ENCODE results near the gene CRACR2B.

Gene CRACR2B

GRCh38 chr11:794766-795633 is 32.7 kb upstream of the CRACR2B start:
- Histone ChIP-seq H3K36me3 (ENCODE audit: control insufficient read depth, insufficient read depth, low read length) (peaks cover 27% of the 10 kb centered on the region), H3K27ac (ENCODE audit: insufficient read depth, low read length, poor library complexity, severe bottlenecking) (no peak overlapping the region), H3K4me1 (ENCODE audit: control insufficient read depth, insufficient read depth, low read length, poor library complexity, severe bottlenecking) (peaks cover 29% of the 10 kb centered on the region), H3K27me3 (replicated peaks; ENCODE audit: control insufficient read depth, insufficient read depth, low read length, poor library complexity, severe bottlenecking) (no peaks in the 10 kb centered on the region), H3K4me3 (ENCODE audit: insufficient read depth, low read depth, low read length, poor library complexity, severe bottlenecking) (peak overlapping the region; percentile 91), H3K9me3 (ENCODE audit: control insufficient read depth, low read length) (no peaks in the 10 kb centered on the region)
- DNase-seq, result no peak

- H3K9me3 ChIP-seq (ENCODE audit: control insufficient read depth, low read length), result no peaks in the 10 kb centered on the region
- H3K27ac ChIP-seq (ENCODE audit: insufficient read depth, low read length, poor library complexity, severe bottlenecking), result peak overlapping the region; percentile 98
- H3K36me3 ChIP-seq (ENCODE audit: control insufficient read depth, insufficient read depth, low read length), result peaks cover 31% of the 10 kb centered on the region
- H3K4me1 ChIP-seq (ENCODE audit: control insufficient read depth, insufficient read depth, low read length, poor library complexity, severe bottlenecking), result peaks cover 29% of the 10 kb centered on the region
- H3K4me3 ChIP-seq (ENCODE audit: insufficient read depth, low read depth, low read length, poor library complexity, severe bottlenecking), result peak overlapping the region; percentile 91
- H3K27me3 ChIP-seq (replicated peaks; ENCODE audit: control insufficient read depth, insufficient read depth, low read length, poor library complexity, severe bottlenecking), result no peaks in the 10 kb centered on the region
- DNase-seq, result peak; percentile 62 to 71 (median 71)
Observed at GRCh38 chr11:795634-796564, 31.8 kb upstream of the CRACR2B start.

GRCh38 chr11:796565-797295 is 31.0 kb upstream of the CRACR2B start:
- Histone ChIP-seq H3K27me3 (replicated peaks; ENCODE audit: control insufficient read depth, insufficient read depth, low read length, poor library complexity, severe bottlenecking) (no peaks in the 10 kb centered on the region), H3K4me3 (ENCODE audit: insufficient read depth, low read depth, low read length, poor library complexity, severe bottlenecking) (peak overlapping the region; percentile 91), H3K9me3 (ENCODE audit: control insufficient read depth, low read length) (no peaks in the 10 kb centered on the region), H3K27ac (ENCODE audit: insufficient read depth, low read length, poor library complexity, severe bottlenecking) (peak overlapping the region; percentile 98), H3K4me1 (ENCODE audit: control insufficient read depth, insufficient read depth, low read length, poor library complexity, severe bottlenecking) (peaks cover 29% of the 10 kb centered on the region), H3K36me3 (ENCODE audit: control insufficient read depth, insufficient read depth, low read length) (peaks cover 30% of the 10 kb centered on the region)
- no peak for DNase-seq

GRCh38 chr11:797296-798092 is 30.2 kb upstream of the CRACR2B start:
- H3K27ac ChIP-seq (ENCODE audit: insufficient read depth, low read length, poor library complexity, severe bottlenecking), result peak overlapping the region; percentile 98
- no peaks in the 10 kb centered on the region for H3K27me3 ChIP-seq (replicated peaks; ENCODE audit: control insufficient read depth, insufficient read depth, low read length, poor library complexity, severe bottlenecking)
- H3K9me3 ChIP-seq (ENCODE audit: control insufficient read depth, low read length), result no peaks in the 10 kb centered on the region
- DNase-seq, result peak; percentile 70 to 81 (median 74)
- H3K4me3 ChIP-seq (ENCODE audit: insufficient read depth, low read depth, low read length, poor library complexity, severe bottlenecking), result peak overlapping the region; percentile 91
- H3K4me1 ChIP-seq (ENCODE audit: control insufficient read depth, insufficient read depth, low read length, poor library complexity, severe bottlenecking), result peaks cover 29% of the 10 kb centered on the region
- H3K36me3 ChIP-seq (ENCODE audit: control insufficient read depth, insufficient read depth, low read length), result peaks cover 25% of the 10 kb centered on the region

- Histone ChIP-seq H3K4me3 (ENCODE audit: insufficient read depth, low read depth, low read length, poor library complexity, severe bottlenecking) (peak within 1 kb of the TSS; percentile 91), H3K27me3 (replicated peaks; ENCODE audit: control insufficient read depth, insufficient read depth, low read length, poor library complexity, severe bottlenecking) (no peaks in the 10 kb centered on the region), H3K4me1 (ENCODE audit: control insufficient read depth, insufficient read depth, low read length, poor library complexity, severe bottlenecking) (peaks cover 29% of the 10 kb centered on the region), H3K27ac (ENCODE audit: insufficient read depth, low read length, poor library complexity, severe bottlenecking) (peak within 1 kb of the TSS; percentile 98), H3K36me3 (ENCODE audit: control insufficient read depth, insufficient read depth, low read length) (peaks cover 22% of the 10 kb centered on the region), H3K9me3 (ENCODE audit: control insufficient read depth, low read length) (no peaks in the 10 kb centered on the region)
- peak; percentile 70 to 75 (median 71) for DNase-seq
Observed at GRCh38 chr11:798093-798713, 29.5 kb upstream of the CRACR2B start, which contains the start of gene SLC25A22. Gene SLC25A22 (minus strand): TSS chr11:798281. CDS start chr11:795006, 3,275 bp downstream.

GRCh38 chr11:799641-800316 is 27.9 kb upstream of the CRACR2B start:
- Histone ChIP-seq H3K4me1 (ENCODE audit: control insufficient read depth, insufficient read depth, low read length, poor library complexity, severe bottlenecking) (peaks cover 34% of the 10 kb centered on the region), H3K36me3 (ENCODE audit: control insufficient read depth, insufficient read depth, low read length) (peaks cover 13% of the 10 kb centered on the region), H3K4me3 (ENCODE audit: insufficient read depth, low read depth, low read length, poor library complexity, severe bottlenecking) (no peak overlapping the region), H3K27me3 (replicated peaks; ENCODE audit: control insufficient read depth, insufficient read depth, low read length, poor library complexity, severe bottlenecking) (no peaks in the 10 kb centered on the region), H3K27ac (ENCODE audit: insufficient read depth, low read length, poor library complexity, severe bottlenecking) (no peak overlapping the region), H3K9me3 (ENCODE audit: control insufficient read depth, low read length) (no peaks in the 10 kb centered on the region)
- no peak for DNase-seq

- Histone ChIP-seq H3K4me1 (ENCODE audit: control insufficient read depth, insufficient read depth, low read length, poor library complexity, severe bottlenecking) (peaks cover 33% of the 10 kb centered on the region), H3K9me3 (ENCODE audit: control insufficient read depth, low read length) (no peaks in the 10 kb centered on the region), H3K27me3 (replicated peaks; ENCODE audit: control insufficient read depth, insufficient read depth, low read length, poor library complexity, severe bottlenecking) (no peaks in the 10 kb centered on the region), H3K36me3 (ENCODE audit: control insufficient read depth, insufficient read depth, low read length) (peaks cover 13% of the 10 kb centered on the region), H3K27ac (ENCODE audit: insufficient read depth, low read length, poor library complexity, severe bottlenecking) (no peak overlapping the region), H3K4me3 (ENCODE audit: insufficient read depth, low read depth, low read length, poor library complexity, severe bottlenecking) (no peak overlapping the region)
- no peak for DNase-seq
Observed at GRCh38 chr11:800473-800872, 27.2 kb upstream of the CRACR2B start.

GRCh38 chr11:801097-801780 is 26.5 kb upstream of the CRACR2B start:
- H3K4me3 ChIP-seq (ENCODE audit: insufficient read depth, low read depth, low read length, poor library complexity, severe bottlenecking), result no peak overlapping the region
- no peaks in the 10 kb centered on the region for H3K27me3 ChIP-seq (replicated peaks; ENCODE audit: control insufficient read depth, insufficient read depth, low read length, poor library complexity, severe bottlenecking)
- H3K9me3 ChIP-seq (ENCODE audit: control insufficient read depth, low read length), result no peaks in the 10 kb centered on the region
- H3K4me1 ChIP-seq (ENCODE audit: control insufficient read depth, insufficient read depth, low read length, poor library complexity, severe bottlenecking), result peaks cover 30% of the 10 kb centered on the region
- no peak overlapping the region for H3K27ac ChIP-seq (ENCODE audit: insufficient read depth, low read length, poor library complexity, severe bottlenecking)
- DNase-seq, result no peak
- peaks cover 13% of the 10 kb centered on the region for H3K36me3 ChIP-seq (ENCODE audit: control insufficient read depth, insufficient read depth, low read length)
